NCI-H2227 treated with DMSO at 0.1 percent for 48 hours (cell line): Measurements from ENCODE around the gene STAMBP.
"Not testable (repeated sequence)": the region's sequence is repeated elsewhere in the genome, so short reads cannot be mapped to it uniquely, and the experiment has no call there.

Experiments used
- DNase-seq: peaks from one replicate; lab custom pipeline; 2025; lab: John Stamatoyannopoulos, UW

The STAMBP gene

GRCh38 chr2:73837847-73838585 is 9.3 kb downstream of the STAMBP start:
- DNase-seq, result no peak

- no peak for DNase-seq
Observed at GRCh38 chr2:73838889-73839534, 10.3 kb downstream of the STAMBP start.

- peak; percentile 10 for DNase-seq
Observed at GRCh38 chr2:73839653-73840411, 11.1 kb downstream of the STAMBP start.

GRCh38 chr2:73841912-73842738 is 13.4 kb downstream of the STAMBP start:
- no peak for DNase-seq

GRCh38 chr2:73842739-73843019 is 13.9 kb downstream of the STAMBP start:
- DNase-seq, result no peak

- DNase-seq, result no peak
Observed at GRCh38 chr2:73844087-73844486, 15.3 kb downstream of the STAMBP start.

GRCh38 chr2:73850009-73850408 is 21.2 kb downstream of the STAMBP start:
- no peak for DNase-seq

- no peak for DNase-seq
Observed at GRCh38 chr2:73851274-73851673, 22.5 kb downstream of the STAMBP start.

GRCh38 chr2:73852020-73852419 is 23.3 kb downstream of the STAMBP start:
- DNase-seq, result no peak

GRCh38 chr2:73855526-73855925 is 26.8 kb downstream of the STAMBP start:
- DNase-seq, result no peak

- DNase-seq, result no peak
Observed at GRCh38 chr2:73856214-73856613, 27.5 kb downstream of the STAMBP start.

GRCh38 chr2:73859721-73860586 is 31.2 kb downstream of the STAMBP start:
- DNase-seq, result no peak

- no peak for DNase-seq
Observed at GRCh38 chr2:73862987-73863386, 34.2 kb downstream of the STAMBP start.

GRCh38 chr2:73868204-73868978 is 39.6 kb downstream of the STAMBP start:
- no peak for DNase-seq

- DNase-seq, result no peak
Observed at GRCh38 chr2:73870084-73870483, 41.3 kb downstream of the STAMBP start.

- no peak for DNase-seq
Observed at GRCh38 chr2:73877071-73877802, 48.5 kb downstream of the STAMBP start.

GRCh38 chr2:73877984-73878383 is 49.2 kb downstream of the STAMBP start:
- DNase-seq, result not testable (repeated sequence)

- no peak for DNase-seq
Observed at GRCh38 chr2:73885406-73885805, 56.6 kb downstream of the STAMBP start.

- no peak for DNase-seq
Observed at GRCh38 chr2:73886357-73886756, 57.6 kb downstream of the STAMBP start.
